ENCODE measurements around the gene OR5P2. TPM values are rescaled to one million over a fixed set of nuclear protein-coding genes. Genes with fewer than 3 reads are reported as not detected.
"Not testable (repeated sequence)": the region's sequence is repeated elsewhere in the genome, so short reads cannot be mapped to it uniquely, and the experiment has no call there.

OR5P2 gene
- total RNA-seq, 4 donors from 2014 or later, result not detected

DNA sequence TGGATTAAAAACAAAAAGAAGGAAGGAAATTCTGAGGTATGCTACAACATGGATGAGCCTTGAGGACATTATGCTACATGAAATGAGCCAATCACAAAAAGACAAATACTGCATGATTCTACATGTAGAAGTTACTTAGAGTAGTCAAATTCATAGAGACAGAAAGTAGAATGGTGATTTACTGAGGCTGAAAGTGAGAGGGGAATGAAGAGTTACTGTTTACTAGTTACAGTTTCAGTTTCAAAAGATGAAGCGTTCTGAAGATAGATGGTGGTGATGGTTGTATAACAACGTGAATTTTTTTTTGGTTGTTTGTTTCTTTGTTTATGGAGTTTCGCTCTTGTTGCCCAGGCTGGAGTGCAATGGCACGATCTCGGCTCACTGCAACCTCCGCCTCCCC lies 9.5 kb downstream of the OR5P2 start:
- TF ChIP-seq, protein P1, sequence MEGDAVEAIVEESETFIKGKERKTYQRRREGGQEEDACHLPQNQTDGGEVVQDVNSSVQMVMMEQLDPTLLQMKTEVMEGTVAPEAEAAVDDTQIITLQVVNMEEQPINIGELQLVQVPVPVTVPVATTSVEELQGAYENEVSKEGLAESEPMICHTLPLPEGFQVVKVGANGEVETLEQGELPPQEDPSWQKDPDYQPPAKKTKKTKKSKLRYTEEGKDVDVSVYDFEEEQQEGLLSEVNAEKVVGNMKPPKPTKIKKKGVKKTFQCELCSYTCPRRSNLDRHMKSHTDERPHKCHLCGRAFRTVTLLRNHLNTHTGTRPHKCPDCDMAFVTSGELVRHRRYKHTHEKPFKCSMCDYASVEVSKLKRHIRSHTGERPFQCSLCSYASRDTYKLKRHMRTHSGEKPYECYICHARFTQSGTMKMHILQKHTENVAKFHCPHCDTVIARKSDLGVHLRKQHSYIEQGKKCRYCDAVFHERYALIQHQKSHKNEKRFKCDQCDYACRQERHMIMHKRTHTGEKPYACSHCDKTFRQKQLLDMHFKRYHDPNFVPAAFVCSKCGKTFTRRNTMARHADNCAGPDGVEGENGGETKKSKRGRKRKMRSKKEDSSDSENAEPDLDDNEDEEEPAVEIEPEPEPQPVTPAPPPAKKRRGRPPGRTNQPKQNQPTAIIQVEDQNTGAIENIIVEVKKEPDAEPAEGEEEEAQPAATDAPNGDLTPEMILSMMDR (IDR thresholded peaks at IDR 0.05), result no peak
- no peak for TF ChIP-seq POLR2A (IDR thresholded peaks at IDR 0.05)
- H3K4me3 ChIP-seq (replicated peaks in 1 of 3), result no peak overlapping the region
- WGBS, 2 donors, result 82 to 86% methylated on average over 6 of the region's 6 CpGs
- no peaks in the 10 kb centered on the region for H3K27me3 ChIP-seq
- no peaks in the 10 kb centered on the region for H3K36me3 ChIP-seq
- DNase-seq, result no peak
- no peak overlapping the region for H3K27ac ChIP-seq
- intact Hi-C loops (cut with DNase I), result no loop called here
- no peaks in the 10 kb centered on the region for H3K4me1 ChIP-seq
- no peaks in the 10 kb centered on the region for H3K9me3 ChIP-seq

DNA sequence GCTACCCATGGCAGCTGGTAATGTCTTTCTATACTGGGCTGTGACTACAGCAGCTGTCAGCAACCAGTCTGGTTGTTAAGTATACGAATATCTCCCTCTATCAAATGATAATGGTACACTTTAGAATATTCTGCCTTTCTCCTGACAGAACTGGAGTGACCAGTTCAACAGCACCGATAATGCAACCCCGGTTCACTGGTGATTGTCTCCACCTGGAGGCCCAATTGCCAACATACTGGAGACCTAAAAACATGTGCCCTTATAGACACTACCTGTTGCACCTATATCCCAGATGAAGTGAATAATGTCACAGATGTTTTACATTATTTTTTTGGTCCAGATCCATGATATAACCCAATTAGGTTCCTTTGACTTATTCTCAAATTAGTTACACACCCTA lies 21.1 kb downstream of the OR5P2 start:
- intact Hi-C loops (cut with DNase I), result no loop called here
- no peak for DNase-seq
- Histone ChIP-seq H3K4me3 (replicated peaks in 1 of 3) (no peak overlapping the region), H3K27ac (no peak overlapping the region), H3K36me3 (no peaks in the 10 kb centered on the region), H3K9me3 (no peaks in the 10 kb centered on the region), H3K27me3 (no peaks in the 10 kb centered on the region), H3K4me1 (peaks cover 0 to 4% of the 10 kb centered on the region in 2 donors)
- 79% methylated on average over 3 of the region's 3 CpGs for WGBS, 2 donors
- TF ChIP-seq POLR2A (IDR thresholded peaks at IDR 0.05), result no peak
- TF ChIP-seq, protein P1 (IDR thresholded peaks at IDR 0.05), result no peak

GRCh38 chr11:7764301-7764700 lies 32.4 kb downstream of the OR5P2 start:
- 84 to 89% methylated on average over 6 to 10 of the region's 10 CpGs for WGBS, 2 donors
- intact Hi-C loops (cut with DNase I); H3K4me3 ChIP-seq (replicated peaks in 1 of 3); H3K27me3 ChIP-seq; DNase-seq; H3K27ac ChIP-seq; H3K4me1 ChIP-seq; H3K9me3 ChIP-seq; H3K36me3 ChIP-seq: not testable (repeated sequence)

- Histone ChIP-seq H3K27me3 (no peaks in the 10 kb centered on the region), H3K4me1 (no peaks in the 10 kb centered on the region), H3K4me3 (replicated peaks in 1 of 3) (no peak overlapping the region), H3K36me3 (no peaks in the 10 kb centered on the region), H3K27ac (no peak overlapping the region), H3K9me3 (no peaks in the 10 kb centered on the region)
- DNase-seq, result no peak
- WGBS, 2 donors, result 66 to 80% methylated on average over 2 of the region's 2 CpGs
- TF ChIP-seq POLR2A (IDR thresholded peaks at IDR 0.05), result no peak
- TF ChIP-seq, protein P1 (IDR thresholded peaks at IDR 0.05), result no peak
- intact Hi-C loops (cut with DNase I), result no loop called here
These were observed 37.7 kb downstream of the OR5P2 start for GRCh38 chr11:7759010-7759409.

DNA sequence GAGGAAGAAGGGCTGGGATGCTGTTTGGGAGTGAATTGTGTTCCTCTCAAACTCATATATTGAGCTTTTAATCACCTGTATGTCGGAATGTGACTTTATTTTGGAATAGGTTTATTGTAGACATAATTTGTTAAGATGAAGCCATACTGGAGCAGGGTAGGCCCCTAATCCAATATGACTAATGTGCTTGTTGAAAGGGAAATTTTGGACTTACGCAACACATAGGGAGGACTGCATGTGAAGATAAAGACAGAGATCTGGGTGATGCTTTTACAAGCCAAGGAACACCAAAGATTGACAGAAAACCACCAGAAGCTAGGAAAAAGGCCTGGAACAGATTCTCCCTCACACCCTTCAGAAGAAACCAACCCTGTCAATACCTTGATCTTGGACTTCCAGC lies 47.3 kb downstream of the OR5P2 start:
- DNase-seq, result no peak
- H3K4me3 ChIP-seq (replicated peaks in 1 of 3), result no peak overlapping the region
- no peaks in the 10 kb centered on the region for H3K36me3 ChIP-seq
- no peaks in the 10 kb centered on the region for H3K4me1 ChIP-seq
- no peaks in the 10 kb centered on the region for H3K27me3 ChIP-seq
- no peak overlapping the region for H3K27ac ChIP-seq
- no peak for TF ChIP-seq POLR2A (IDR thresholded peaks at IDR 0.05)
- TF ChIP-seq, protein P1 (IDR thresholded peaks at IDR 0.05), result no peak
- intact Hi-C loops (cut with DNase I), result no loop called here
- H3K9me3 ChIP-seq, result no peaks in the 10 kb centered on the region
- WGBS, 2 donors, result 87 to 93% methylated on average over 2 of the region's 2 CpGs

Other genes starting within 250 kb of the OR5P2 start
- 1 to 10 TPM; 7.2 to 9.3 (median 8.5) TPM for gene CYB5R2, start 123.4 kb downstream of the OR5P2 start, total RNA-seq
- not detected for gene OVCH2, start 90.5 kb downstream of the OR5P2 start, total RNA-seq
- not detected for gene OR5P3, start 33.9 kb upstream of the OR5P2 start, total RNA-seq
- not detected for gene OR10A6, start 134.3 kb upstream of the OR5P2 start, total RNA-seq
- gene OR10A3, start 144.8 kb upstream of the OR5P2 start, total RNA-seq, result not detected
- not detected for gene NLRP10, start 168.5 kb upstream of the OR5P2 start, total RNA-seq
- 100 to 1,000 TPM; 187 to 263 (median 231) TPM for gene EIF3F, start 190.4 kb upstream of the OR5P2 start, total RNA-seq